Measurements from ENCODE around the gene BST2.

GRCh38 chr19:17405250-17406045, at the start of gene BST2:
- TF ChIP-seq, protein P1, sequence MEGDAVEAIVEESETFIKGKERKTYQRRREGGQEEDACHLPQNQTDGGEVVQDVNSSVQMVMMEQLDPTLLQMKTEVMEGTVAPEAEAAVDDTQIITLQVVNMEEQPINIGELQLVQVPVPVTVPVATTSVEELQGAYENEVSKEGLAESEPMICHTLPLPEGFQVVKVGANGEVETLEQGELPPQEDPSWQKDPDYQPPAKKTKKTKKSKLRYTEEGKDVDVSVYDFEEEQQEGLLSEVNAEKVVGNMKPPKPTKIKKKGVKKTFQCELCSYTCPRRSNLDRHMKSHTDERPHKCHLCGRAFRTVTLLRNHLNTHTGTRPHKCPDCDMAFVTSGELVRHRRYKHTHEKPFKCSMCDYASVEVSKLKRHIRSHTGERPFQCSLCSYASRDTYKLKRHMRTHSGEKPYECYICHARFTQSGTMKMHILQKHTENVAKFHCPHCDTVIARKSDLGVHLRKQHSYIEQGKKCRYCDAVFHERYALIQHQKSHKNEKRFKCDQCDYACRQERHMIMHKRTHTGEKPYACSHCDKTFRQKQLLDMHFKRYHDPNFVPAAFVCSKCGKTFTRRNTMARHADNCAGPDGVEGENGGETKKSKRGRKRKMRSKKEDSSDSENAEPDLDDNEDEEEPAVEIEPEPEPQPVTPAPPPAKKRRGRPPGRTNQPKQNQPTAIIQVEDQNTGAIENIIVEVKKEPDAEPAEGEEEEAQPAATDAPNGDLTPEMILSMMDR (IDR thresholded peaks at IDR 0.05): peak in 1 of 6 experiments; percentile 3
- TF ChIP-seq POLR2A (IDR thresholded peaks at IDR 0.05): peak in 1 of 4 donors; percentile 30
